Sciatic nerve (tissue), 2 donors: ENCODE data around the gene CDHR1. TPM values are rescaled to one million over a fixed set of nuclear protein-coding genes. Genes with fewer than 3 reads are reported as not detected.
A peak's percentile ranks its signal among the peaks of the same experiment; 100 is the strongest.
"Not testable (repeated sequence)": the region's sequence is repeated elsewhere in the genome, so short reads cannot be mapped to it uniquely, and the experiment has no call there.

Source experiments
- ATAC-seq: fragments of 200-7000 bp; cut with Tn5 transposase; one replicate; pipeline ENCODE4 v1.9.1; 2020; ENCODE audit warnings: mild to moderate bottlenecking, moderate library complexity
- DNase-seq: peaks from one replicate; pipeline ENCODE4 v3.0.0-alpha.2; 2020; ENCODE audit warnings: low spot score
- intact Hi-C: fragments of 100-400 bp; cut with DNase I; formaldehyde crosslinking; loops from one replicate; pipeline ENCODE4 v1.14.2; 2022
- total RNA-seq: library from RNA; stranded (reverse); fragmentation: NEBNext Ultra II Directional; extraction: Animal tissue kit (Norgen Biotek cat#: 25700); gene quantifications from one replicate; pipeline ENCODE4 v1.2.1, GENCODE V29; 2021
- donor health status: DM: no; HTN: no; CAD: no.
- donor health status: DM: no; HTN: no; CAD: no.

CDHR1 gene
- 2.0 TPM for total RNA-seq

DNA sequence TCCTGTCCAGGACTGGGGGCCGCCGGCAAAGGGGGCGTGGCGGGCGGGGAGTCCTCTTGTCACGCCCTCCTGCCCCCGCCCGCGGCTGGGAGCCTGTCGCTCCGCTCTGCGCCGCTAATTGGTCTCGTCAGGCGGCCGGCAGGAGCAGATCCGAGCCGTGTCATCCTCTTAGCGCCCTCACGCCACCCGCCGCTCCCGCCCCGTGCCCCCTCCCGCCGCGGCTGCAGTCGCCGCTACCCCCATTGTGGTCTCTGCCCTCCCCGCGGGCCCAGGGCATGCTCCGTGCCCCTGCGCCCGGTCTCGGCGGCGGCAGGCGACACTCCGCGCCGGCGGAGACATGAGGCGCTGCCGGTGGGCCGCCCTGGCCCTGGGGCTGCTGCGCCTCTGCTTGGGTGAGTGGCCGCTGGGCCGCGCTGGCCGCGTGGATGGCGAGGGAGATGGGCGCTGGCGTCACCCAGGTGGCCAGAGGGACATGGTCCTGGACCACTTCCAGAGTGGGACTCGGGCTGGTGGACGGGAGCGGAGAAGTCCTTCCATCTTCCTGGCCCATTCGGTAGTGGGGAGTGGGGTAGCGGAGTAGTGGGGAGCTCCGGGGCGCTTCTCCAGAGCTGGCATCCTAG is at the start of gene CDHR1:
CDHR1 (plus strand) TSS at position 114 of the 620 bp plus-strand sequence; CDS start at position 338, 224 bp downstream.
- intact Hi-C loops: no loop called here
- ATAC-seq (peak; percentile 60), DNase-seq (no peak)

DNA sequence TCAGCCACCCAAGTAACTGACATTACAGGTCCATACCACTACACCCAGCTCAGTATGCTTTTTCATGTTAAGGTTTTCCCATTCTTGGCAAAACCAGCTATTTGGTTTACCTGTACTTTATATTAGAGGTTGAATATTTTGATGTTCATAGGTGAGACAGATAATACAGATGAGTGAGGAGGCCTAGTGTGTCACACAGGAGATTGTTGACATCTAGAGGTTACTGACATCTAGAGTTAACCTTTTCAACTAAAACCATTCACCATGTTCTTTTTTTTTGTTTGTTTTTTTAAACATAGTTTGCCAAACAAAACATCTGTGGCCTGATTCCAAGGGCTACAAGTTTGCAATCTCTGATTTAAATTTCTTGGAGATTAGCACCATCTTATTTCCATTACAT is 47.0 kb upstream of the CDHR1 start:
- no peak for ATAC-seq
- intact Hi-C loops: no loop called here

DNA sequence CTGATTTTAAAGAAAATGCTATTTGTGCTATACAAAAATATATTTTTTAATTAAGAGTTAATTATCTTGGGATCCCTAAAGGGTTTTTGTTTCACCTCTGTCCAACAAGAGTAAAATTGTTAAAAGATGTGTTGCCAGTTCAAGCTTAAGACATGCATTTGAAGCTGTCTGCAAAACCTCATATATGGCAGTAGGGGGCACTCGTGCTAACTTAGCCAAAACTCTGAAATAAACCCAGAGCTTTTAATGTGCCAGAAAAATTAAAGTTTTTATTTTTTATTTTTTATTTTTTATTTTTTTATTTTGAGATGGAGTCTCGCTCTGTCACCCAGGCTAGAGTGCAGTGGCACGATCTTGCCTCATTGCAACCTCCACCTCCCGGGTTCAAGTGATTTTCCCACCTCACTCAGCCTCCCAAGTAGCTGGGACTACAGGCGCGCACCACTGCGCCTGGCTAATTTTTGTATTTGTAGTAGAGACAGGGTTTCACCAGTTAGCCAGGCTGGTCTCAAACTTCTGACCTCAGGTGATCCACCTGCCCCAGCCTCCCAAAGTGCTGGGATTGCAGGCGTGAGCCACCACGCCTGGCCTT is 46.2 kb upstream of the CDHR1 start:
- DNase-seq, intact Hi-C loops, ATAC-seq: not testable (repeated sequence)

More for the DNA sequence above, 47.0 kb upstream of the CDHR1 start:
- DNase-seq: no peak

DNA sequence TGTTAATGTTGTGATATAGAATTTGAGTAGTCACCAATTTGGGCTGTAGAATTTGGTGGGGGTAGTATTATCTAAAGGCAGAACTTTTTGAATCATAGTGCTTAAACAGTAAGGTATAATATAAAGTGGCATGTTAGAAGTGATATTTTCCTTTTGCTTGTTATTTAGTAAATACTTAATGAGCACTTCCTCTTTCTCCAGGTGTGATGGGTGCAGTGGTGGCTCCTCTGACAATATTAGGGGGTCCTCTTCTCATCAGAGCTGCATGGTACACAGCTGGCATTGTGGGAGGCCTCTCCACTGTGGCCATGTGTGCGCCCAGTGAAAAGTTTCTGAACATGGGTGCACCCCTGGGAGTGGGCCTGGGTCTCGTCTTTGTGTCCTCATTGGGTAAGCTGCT is 44.5 kb upstream of the CDHR1 start:
- ATAC-seq (no peak), DNase-seq (no peak)
- intact Hi-C loops: no loop called here

DNA sequence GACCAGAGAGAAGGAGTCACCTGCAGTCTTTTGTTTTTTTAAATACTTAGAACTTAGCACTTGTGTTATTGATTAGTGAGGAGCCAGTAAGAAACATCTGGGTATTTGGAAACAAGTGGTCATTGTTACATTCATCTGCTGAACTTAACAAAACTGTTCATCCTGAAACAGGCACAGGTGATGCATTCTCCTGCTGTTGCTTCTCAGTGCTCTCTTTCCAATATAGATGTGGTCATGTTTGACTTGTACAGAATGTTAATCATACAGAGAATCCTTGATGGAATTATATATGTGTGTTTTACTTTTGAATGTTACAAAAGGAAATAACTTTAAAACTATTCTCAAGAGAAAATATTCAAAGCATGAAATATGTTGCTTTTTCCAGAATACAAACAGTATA is 41.6 kb upstream of the CDHR1 start:
- intact Hi-C loops: no loop called here
- ATAC-seq (no peak), DNase-seq (no peak)

DNA sequence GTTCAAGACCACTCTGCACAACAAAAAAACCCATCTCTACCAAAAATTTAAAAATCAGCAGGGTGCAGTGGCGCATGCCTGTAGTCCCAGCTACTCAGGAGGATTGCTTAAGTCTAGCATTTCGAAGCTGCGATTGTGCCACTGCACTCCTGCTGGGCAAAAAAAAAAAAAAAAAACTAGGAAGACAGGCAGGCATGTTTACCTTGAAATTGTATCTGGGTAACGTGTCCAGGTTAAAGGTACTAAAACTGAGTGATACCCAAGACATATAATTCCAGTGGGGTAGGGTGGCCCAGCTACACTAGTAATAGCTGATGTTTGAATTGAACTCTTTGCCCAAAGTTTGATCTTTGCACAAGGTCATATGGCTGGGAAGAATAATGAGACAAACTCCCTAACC is 38.8 kb upstream of the CDHR1 start:
- ATAC-seq: no peak
- intact Hi-C loops: no loop called here

DNA sequence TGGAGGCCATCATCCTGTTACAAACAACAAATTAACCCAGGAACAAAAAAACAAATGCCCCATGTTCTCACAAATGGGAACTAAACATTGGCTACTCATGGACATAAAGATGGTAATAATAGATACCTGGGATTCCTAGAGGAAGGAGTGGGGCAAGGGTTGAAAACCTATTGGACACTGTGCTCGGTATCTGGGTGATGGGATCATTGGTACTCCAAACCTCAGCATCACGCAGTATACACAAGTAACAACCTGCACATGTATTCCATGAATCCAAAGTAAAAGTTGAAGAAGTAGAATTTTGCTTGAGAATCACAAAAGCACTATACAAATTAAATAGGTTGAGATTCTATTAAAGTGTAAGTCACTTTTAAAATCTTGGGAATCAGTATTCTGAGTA is 38.3 kb upstream of the CDHR1 start:
- no peak for ATAC-seq
- intact Hi-C loops: no loop called here
- no peak for DNase-seq

More for the DNA sequence above, 38.8 kb upstream of the CDHR1 start:
- DNase-seq: no peak

DNA sequence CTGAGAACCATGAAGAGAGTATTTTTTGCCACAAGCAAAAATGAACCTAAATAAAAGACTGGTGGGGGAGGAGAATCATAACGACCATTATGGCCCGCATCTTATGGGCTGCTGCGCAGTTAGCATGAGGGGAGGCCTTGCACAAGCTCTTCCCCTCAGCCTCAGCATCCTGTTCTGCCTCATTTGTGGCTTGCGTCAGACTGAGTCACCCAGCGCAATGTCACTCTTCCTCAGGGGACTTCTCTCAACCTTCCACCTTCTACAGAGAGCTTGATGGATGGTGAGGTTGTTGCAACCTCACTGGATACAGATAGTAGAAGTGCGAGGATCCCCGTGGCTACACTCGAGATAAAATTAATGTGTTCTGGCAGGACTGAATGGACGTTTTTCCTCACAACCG is 37.6 kb upstream of the CDHR1 start:
- intact Hi-C loops: no loop called here

DNA sequence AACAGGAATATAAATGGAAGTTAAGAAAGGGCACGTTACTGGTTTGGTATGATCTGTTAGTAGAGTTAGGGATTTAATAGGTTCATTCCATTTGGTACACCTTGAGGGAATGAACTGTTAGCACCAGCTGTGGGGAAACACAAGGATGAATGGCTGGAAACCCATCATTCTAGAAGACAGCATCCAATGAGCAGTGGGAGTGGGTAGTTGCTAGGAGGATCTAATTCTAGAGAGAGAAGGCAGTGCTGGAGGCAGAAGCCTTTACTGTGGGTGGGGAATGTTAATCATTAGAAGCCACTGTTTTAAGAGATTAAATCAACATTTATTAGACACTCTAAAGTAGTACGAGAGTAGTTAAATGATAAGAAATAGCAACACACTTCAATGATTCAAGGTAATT is 36.3 kb upstream of the CDHR1 start:
- DNase-seq (no peak), ATAC-seq (no peak)
- intact Hi-C loops: no loop called here

More for the DNA sequence above, 37.6 kb upstream of the CDHR1 start:
- DNase-seq (no peak), ATAC-seq (no peak)

DNA sequence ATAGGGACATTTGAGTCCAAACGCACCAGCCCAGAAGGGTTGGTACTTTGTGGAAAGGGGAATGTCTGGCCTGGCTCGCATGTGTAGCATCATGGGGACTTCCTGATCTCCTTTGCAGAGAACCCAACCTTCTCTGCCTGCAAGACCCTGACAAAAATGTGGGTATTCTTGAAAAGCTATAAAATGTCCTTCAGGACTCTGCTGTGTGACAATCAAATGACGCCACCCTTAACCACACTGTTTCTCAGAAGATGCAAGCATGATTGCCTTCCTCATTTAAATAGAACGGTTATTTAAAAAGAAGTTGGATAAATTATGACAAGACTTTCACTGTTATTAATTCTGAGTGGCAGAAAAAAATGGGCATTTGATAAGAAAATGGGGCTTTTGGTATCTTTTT is 35.8 kb upstream of the CDHR1 start:
- DNase-seq (no peak), ATAC-seq (no peak)
- intact Hi-C loops: no loop called here

DNA sequence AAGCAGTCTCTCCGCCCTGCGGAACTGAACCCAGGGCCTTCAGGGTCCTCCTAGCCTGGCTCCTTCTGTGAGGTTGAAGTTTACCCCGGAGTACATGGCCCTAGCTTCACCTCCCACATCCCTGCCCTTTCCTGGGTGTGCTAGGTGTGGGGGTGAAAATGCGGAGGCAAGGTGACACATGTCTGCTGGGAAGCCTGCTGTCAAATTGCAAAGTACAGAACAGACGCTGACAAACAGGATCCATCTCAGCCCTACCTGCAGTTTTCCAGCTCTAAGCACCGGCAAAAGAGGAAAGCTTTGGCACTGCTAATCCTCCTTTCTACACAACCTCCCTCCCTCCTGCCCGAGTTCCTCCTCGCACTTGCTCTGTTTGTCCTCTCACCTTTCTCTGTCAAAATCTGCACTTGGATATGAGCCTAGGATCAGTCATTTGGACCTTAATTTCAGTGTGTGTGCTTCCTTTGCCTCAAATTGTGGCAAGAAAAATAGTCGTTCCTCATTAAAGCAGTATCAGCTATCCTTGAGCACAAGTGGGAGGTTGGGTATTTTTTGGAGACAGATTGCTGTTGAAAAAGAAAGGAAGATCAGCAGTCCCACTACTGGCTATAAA is 35.2 kb upstream of the CDHR1 start:
- DNase-seq (no peak), ATAC-seq (no peak)
- intact Hi-C loops: no loop called here

DNA sequence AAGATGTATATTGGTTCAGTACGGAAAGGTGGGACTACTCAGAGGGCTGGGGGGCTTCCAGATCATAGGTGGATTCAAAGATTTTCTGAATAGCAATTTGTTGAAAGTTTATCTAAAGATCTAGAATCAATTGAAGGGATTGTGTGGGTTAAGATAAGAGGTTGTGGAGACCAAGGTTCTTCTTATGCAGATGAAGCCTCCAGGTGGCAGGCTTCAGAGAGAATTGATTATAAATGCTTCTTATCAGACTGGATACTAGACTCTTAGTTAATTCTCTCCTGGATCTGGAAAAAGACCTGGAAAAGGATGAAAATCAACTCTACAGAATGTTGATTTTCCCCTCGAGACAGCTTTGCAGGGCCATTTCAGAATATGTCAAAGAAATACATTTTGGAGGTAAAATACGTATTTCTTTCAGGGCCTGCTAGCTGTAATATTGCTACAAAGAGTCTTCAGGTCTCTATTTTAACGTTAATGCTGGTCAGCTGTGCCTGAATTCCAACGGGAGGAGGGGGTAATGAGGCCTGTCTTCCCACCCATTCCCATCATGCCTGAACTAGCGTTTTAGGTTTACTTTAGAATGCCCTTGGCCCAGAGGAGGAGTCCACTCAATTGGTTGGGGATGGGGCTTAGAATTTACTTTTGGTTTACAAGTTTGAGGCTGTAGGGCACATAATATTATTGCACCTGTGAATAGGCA is 33.5 kb upstream of the CDHR1 start:
- ATAC-seq (no peak), DNase-seq (no peak)
- intact Hi-C loops: no loop called here

DNA sequence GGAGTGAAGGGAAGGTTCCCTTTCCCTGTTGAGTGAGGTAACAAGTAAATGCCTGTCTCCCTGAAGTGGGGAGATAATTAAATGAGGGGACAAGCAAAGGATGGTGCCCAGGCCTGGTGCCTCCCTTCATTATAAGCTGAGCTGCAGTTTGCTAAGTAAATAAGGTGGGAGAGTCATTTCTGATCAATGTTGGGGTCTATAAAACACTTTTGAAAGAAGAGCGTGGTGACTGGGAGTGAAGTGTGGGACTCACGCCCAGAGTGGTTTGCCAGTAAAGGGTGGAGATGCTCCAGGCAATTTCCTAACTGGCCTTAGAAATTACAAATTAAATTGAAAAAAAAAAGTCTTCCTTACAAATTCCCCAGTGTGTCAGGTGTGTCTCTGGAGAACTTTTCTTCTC is 30.3 kb upstream of the CDHR1 start:
- ATAC-seq: no peak
- intact Hi-C loops: no loop called here
- no peak for DNase-seq

DNA sequence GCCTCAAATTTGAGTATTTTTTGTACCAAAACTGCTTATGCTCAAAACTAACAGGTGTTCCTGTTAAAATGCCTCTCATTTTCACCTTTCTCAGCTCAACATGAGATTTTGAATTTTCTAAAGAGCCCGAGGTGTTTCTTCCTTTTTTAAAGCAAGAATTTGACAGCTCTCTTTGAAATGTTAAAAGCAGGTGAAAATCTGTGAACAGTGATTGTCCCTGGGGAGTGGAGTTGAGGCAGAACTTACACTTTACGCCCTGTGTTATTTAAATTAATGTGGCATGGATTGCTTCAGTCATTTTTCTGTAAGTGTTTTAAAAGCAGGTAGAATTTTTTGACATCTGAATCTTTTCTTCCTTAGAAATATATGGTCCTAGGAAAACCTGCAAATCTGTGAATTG is 29.9 kb upstream of the CDHR1 start:
- no peak for DNase-seq
- no peak for ATAC-seq
- intact Hi-C loops: no loop called here

DNA sequence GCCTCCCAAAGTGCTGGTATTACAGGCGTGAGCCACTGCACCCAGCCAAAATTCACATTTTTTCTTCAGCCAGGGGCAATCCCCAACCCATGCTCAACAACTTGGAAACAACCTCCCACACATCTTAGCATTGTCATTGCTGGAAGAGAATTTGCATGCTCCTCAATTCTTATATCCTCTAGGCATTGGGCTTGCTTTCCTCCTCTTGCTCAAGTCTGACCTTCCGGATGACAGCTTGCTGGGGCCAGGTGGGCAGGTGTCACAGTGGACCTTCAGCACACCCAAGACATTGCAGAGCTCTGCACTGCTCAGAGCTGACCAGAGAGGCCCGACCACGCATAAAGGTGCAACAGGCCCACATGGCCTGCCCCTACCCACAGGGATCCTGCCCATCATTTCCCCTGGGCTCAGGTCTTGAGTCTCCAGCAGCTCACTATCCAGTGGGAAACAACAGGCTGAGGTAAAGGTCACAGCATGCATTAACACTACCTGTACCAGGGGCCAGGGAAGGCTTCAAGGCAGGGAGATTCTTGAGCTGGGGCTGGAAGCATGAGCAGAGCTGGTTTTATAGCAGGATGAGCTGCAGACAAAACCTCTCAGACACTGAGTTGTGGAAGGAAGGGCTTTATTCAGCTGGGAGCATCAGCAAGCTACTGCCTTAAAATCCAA is 27.6 kb upstream of the CDHR1 start:
- intact Hi-C loops: no loop called here
- DNase-seq (no peak), ATAC-seq (no peak)

DNA sequence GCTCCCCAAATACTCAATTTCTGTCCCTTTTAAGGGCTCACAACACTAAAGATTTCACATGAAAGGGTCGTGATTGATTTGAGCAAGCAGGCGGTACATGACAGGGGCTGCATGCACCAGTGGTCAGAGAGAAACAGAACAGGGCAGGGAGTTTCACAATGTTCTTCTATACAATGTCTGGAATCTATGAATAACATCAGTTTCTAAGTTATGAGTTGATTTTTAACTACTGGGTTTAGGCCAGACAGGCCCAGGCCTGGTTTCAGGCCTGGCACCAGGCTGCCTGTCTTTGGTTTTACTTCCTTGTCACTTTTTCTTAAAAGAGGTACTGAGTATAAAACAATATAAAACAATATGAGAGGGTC is 27.1 kb upstream of the CDHR1 start:
- DNase-seq, intact Hi-C loops, ATAC-seq: not testable (repeated sequence)

DNA sequence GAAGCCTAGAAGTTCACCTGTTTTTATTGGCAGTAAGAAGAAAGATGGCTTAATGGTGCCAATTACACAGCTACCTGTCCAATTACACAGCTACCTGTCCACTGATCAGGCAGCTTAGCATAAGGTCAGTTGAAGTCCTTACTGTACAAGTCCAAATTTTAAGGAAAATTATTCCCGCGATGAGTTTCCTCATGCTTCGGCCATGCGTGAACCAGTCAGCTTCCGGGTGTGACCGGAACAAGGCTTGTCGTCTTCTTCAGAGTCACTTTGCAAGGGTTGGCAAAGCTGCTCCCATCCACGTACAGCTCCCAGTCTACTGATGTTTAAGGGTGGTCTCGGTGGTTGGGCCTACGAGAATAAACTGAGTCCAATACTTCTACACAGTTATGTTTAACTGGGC is 26.0 kb upstream of the CDHR1 start:
- DNase-seq, ATAC-seq, intact Hi-C loops: not testable (repeated sequence)

DNA sequence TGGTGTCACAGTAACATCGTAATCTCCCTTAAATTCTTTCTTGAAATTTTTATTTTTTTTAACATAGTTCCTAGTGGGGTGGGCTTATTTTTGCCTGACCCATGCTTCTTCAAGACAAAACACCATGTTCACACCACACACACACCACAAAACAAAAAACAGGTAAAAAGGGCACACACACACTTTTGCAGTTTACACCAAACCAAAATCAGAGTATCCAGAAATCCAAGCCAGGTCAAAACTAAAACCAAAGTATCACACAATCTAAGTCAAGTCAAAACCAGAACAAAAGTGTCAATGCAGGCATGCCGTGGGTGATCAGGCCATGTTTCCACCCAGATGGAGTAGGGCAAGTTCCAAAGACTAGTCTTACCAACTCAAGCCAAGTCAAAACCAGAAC is 23.1 kb upstream of the CDHR1 start:
- intact Hi-C loops, DNase-seq, ATAC-seq: not testable (repeated sequence)

DNA sequence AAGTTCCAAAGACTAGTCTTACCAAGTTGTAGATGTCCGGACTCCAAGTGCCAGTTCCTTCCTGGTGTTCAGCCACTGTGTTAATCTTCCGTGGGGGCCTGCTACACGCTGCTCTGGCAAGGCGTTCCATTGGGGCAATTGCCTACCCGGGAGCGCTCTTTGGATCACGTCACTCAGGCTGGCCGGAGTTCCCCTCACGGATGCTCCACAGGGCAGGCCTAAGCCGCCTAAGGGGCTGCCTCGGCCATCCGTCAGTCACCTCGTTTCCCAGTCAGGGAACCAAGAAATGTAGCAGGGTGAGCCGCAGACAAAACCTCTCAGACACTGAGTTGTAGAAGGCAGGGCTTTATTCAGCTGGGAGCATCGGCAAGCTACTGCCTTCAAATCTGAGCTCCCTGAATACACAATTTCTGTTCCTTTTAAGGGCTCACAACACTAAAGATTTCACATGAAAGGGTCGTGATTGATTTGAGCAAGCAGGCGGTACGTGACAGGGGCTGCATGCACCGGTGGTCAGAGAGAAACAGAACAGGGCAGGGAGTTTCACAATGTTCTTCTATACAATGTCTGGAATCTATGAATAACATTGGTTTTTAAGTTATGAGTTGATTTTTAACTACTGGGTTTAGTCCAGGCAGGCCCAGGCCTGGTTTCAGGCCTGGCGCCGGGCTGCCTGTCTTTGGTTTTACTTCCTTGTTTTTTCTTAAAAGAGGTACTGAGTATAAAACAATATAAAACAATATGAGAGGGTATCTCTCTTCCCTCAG is 22.5 kb upstream of the CDHR1 start:
- DNase-seq, intact Hi-C loops: not testable (repeated sequence)

More for the DNA sequence above, 22.5 kb upstream of the CDHR1 start:
- ATAC-seq: not testable (repeated sequence)
